IgD-negative memory B cell (primary cell): ENCODE measurements around the gene C16orf46. TPM values are rescaled to one million over a fixed set of nuclear protein-coding genes. Genes with fewer than 3 reads are reported as not detected.

Experiments used
- H3K27ac Mint-ChIP-seq, 3 donors: one replicate each; pipeline ENCODE4 v1.8.0; 2020 to 2022; ENCODE audit warnings: mild to moderate bottlenecking in 3 of 3, mixed read lengths in 3 of 3, moderate library complexity in 1 of 3
- H3K27me3 Mint-ChIP-seq: one replicate; pipeline ENCODE4 v1.8.0; 2021; ENCODE audit warnings: mixed read lengths
- H3K36me3 Mint-ChIP-seq: one replicate; pipeline ENCODE4 v1.8.0; 2020; ENCODE audit warnings: mild to moderate bottlenecking, mixed read lengths
- H3K4me1 Mint-ChIP-seq, 3 donors: one replicate each; pipeline ENCODE4 v1.8.0; 2020 to 2022; ENCODE audit warnings: mixed read lengths in 3 of 3, mild to moderate bottlenecking in 1 of 3
- H3K4me3 Mint-ChIP-seq, 4 donors: one replicate each; pipeline ENCODE4 v1.8.0; 2020 to 2022; ENCODE audit warnings: mild to moderate bottlenecking in 4 of 4, mixed read lengths in 4 of 4, moderate library complexity in 3 of 4
- H3K9me3 Mint-ChIP-seq, 3 donors: one replicate each; pipeline ENCODE4 v1.8.0; 2020 to 2021; ENCODE audit warnings: mixed read lengths in 3 of 3, mild to moderate bottlenecking in 1 of 3
- polyA plus RNA-seq: library from polyadenylated mRNA; unstranded; fragments of 300-500 nt; fragmentation: Illumina TruSeq; gene quantifications from one replicate; pipeline ENCODE4 v1.2.3, GENCODE V29; 2021

The C16orf46 gene
- polyA plus RNA-seq, 1 donor from 2014 or later: not detected

GRCh38 chr16:81012974-81013373 lies 64.1 kb downstream of the C16orf46 start:
- H3K4me3 Mint-ChIP-seq: no peak overlapping the region
- H3K9me3 Mint-ChIP-seq: no peaks in the 10 kb centered on the region
- H3K27me3 Mint-ChIP-seq: no peaks in the 10 kb centered on the region
- H3K36me3 Mint-ChIP-seq: peaks cover 4% of the 10 kb centered on the region
- H3K4me1 Mint-ChIP-seq: peaks cover 0 to 3% (median 0%) of the 10 kb centered on the region in 3 donors
- H3K27ac Mint-ChIP-seq: no peak overlapping the region

Other genes starting within 250 kb of the C16orf46 start
- gene CMC2, start 70.4 kb downstream of the C16orf46 start, polyA plus RNA-seq: 89.9 TPM
- 7.8 TPM for gene CENPN, start 70.0 kb downstream of the C16orf46 start, polyA plus RNA-seq
- 19.5 TPM for gene ATMIN, start 41.4 kb downstream of the C16orf46 start, polyA plus RNA-seq
- 6.7 TPM for gene GCSH, start 19.2 kb upstream of the C16orf46 start, polyA plus RNA-seq
- gene BCO1, start 161.5 kb upstream of the C16orf46 start, polyA plus RNA-seq: not detected
- gene GAN, start 237.7 kb upstream of the C16orf46 start, polyA plus RNA-seq: 2.8 TPM